Measurements from ENCODE around the gene GOLGA8B. TPM values are rescaled to one million over a fixed set of nuclear protein-coding genes. Genes with fewer than 3 reads are reported as not detected.

Gene GOLGA8B
- 27.0 and 28.1 TPM in 2 replicates for polyA plus RNA-seq

GRCh38 chr15:34583399-34584329 lies at the start of gene GOLGA8B:
Gene GOLGA8B (minus strand): TSS chr15:34583651. CDS start chr15:34535912, 47,739 bp downstream.

Other genes with a start within 250 kb of the GOLGA8B start
- gene SLC12A6, start 245.9 kb downstream of the GOLGA8B start, polyA plus RNA-seq = 4.4 and 8.1 TPM in 2 replicates
- gene NOP10, start 240.5 kb downstream of the GOLGA8B start, polyA plus RNA-seq = 798 and 887 TPM in 2 replicates
- not detected in 2 replicates for gene NUTM1, start 240.3 kb downstream of the GOLGA8B start, polyA plus RNA-seq
- gene LPCAT4, start 216.5 kb downstream of the GOLGA8B start, polyA plus RNA-seq = 376 and 516 TPM in 2 replicates
- gene GOLGA8A, start 145.8 kb downstream of the GOLGA8B start, polyA plus RNA-seq = 32.5 and 35.7 TPM in 2 replicates
- gene GJD2, start 171.3 kb upstream of the GOLGA8B start, polyA plus RNA-seq = 6.8 and 17.8 TPM in 2 replicates
- 1.4 and 2.6 TPM in 2 replicates for gene ACTC1, start 211.9 kb upstream of the GOLGA8B start, polyA plus RNA-seq

All from Purkinje cell (primary cell).